Stomach smooth muscle (tissue), 2 donors: ENCODE results near the gene ALG5.

Experiments
- H3K27ac ChIP-seq: one replicate; pipeline ENCODE4 v1.7.0; 2013; ENCODE audit warnings: mild to moderate bottlenecking, low read length, inconsistent platforms
- H3K27me3 ChIP-seq, 2 donors: one replicate each; pipeline ENCODE4 v1.7.0; 2013; ENCODE audit warnings: low read length in 2 of 2; ENCODE audit not compliant: insufficient read depth in 2 of 2, control insufficient read depth in 1 of 2
- H3K36me3 ChIP-seq, 2 donors: one replicate each; pipeline ENCODE4 v1.7.0; 2013; ENCODE audit warnings: low read length in 2 of 2; ENCODE audit not compliant: control insufficient read depth in 2 of 2, insufficient read depth in 2 of 2
- H3K4me1 ChIP-seq: one replicate; pipeline ENCODE4 v1.7.0; 2013; ENCODE audit warnings: low read length; ENCODE audit not compliant: control insufficient read depth, insufficient read depth
- H3K4me3 ChIP-seq, 2 donors: one replicate each; pipeline ENCODE4 v1.7.0; 2013; ENCODE audit warnings: low read length in 2 of 2
- H3K9ac ChIP-seq, 2 donors: one replicate each; pipeline ENCODE4 v1.7.0; 2013; ENCODE audit warnings: low read length in 2 of 2, mild to moderate bottlenecking in 1 of 2
- H3K9me3 ChIP-seq, 2 donors: one replicate each; pipeline ENCODE4 v1.7.0; 2013; ENCODE audit warnings: low read length in 2 of 2; ENCODE audit not compliant: control insufficient read depth in 2 of 2
- donor health status: healthy.
- donor health status: Pancreatic carcinoma.

ALG5 gene

GRCh38 chr13:37014609-37015008, 15.5 kb upstream of the ALG5 start:
- Histone ChIP-seq H3K27ac (no peak overlapping the region), H3K36me3 (peaks cover 20 to 22% of the 10 kb centered on the region in 2 donors), H3K9ac (no peak overlapping the region), H3K4me3 (no peak overlapping the region), H3K27me3 (no peaks in the 10 kb centered on the region), H3K4me1 (no peaks in the 10 kb centered on the region), H3K9me3 (no peaks in the 10 kb centered on the region)

GRCh38 chr13:37011788-37012187, 12.6 kb upstream of the ALG5 start:
- Histone ChIP-seq H3K27ac (no peak overlapping the region), H3K36me3 (peaks cover 27 to 30% of the 10 kb centered on the region in 2 donors)

GRCh38 chr13:37011002-37011401, 11.9 kb upstream of the ALG5 start:
- H3K4me1 ChIP-seq: no peaks in the 10 kb centered on the region
- H3K27ac ChIP-seq: no peak overlapping the region
- H3K9me3 ChIP-seq: no peaks in the 10 kb centered on the region
- no peaks in the 10 kb centered on the region for H3K27me3 ChIP-seq
- H3K9ac ChIP-seq: no peak overlapping the region
- no peak overlapping the region for H3K4me3 ChIP-seq
- peaks cover 26 to 32% of the 10 kb centered on the region in 2 donors for H3K36me3 ChIP-seq

More at GRCh38 chr13:37011788-37012187, 12.6 kb upstream of the ALG5 start:
- Histone ChIP-seq H3K4me3 (no peak overlapping the region), H3K9me3 (no peaks in the 10 kb centered on the region), H3K9ac (no peak overlapping the region), H3K27me3 (no peaks in the 10 kb centered on the region), H3K4me1 (no peaks in the 10 kb centered on the region)

- Histone ChIP-seq H3K4me3 (no peak overlapping the region), H3K27me3 (no peaks in the 10 kb centered on the region), H3K9ac (no peak overlapping the region), H3K4me1 (no peaks in the 10 kb centered on the region), H3K9me3 (no peaks in the 10 kb centered on the region), H3K27ac (no peak overlapping the region), H3K36me3 (peaks cover 26 to 29% of the 10 kb centered on the region in 2 donors)
Measured at GRCh38 chr13:37010424-37010823, 11.3 kb upstream of the ALG5 start.

GRCh38 chr13:37009692-37010091, 10.6 kb upstream of the ALG5 start:
- no peaks in the 10 kb centered on the region for H3K9me3 ChIP-seq
- H3K27ac ChIP-seq: no peak overlapping the region
- H3K4me3 ChIP-seq: no peak overlapping the region
- no peaks in the 10 kb centered on the region for H3K27me3 ChIP-seq
- H3K36me3 ChIP-seq: peaks cover 31 to 36% of the 10 kb centered on the region in 2 donors
- H3K4me1 ChIP-seq: no peaks in the 10 kb centered on the region
- H3K9ac ChIP-seq: no peak overlapping the region

- Histone ChIP-seq H3K27ac (no peak overlapping the region), H3K9ac (peak overlapping the region in 1 of 2 donors; percentile 95), H3K4me3 (peak overlapping the region in 1 of 2 donors; percentile 99)
Measured at GRCh38 chr13:37001921-37002250, 2.7 kb upstream of the ALG5 start.

GRCh38 chr13:36998624-36999041, 507 bp downstream of the ALG5 start:
- Histone ChIP-seq H3K4me3 (peak overlapping the region; percentile 96 to 99), H3K9ac (peak overlapping the region; percentile 83 to 84), H3K27me3 (no peaks in the 10 kb centered on the region), H3K4me1 (peaks cover 9% of the 10 kb centered on the region), H3K27ac (peak overlapping the region; percentile 98), H3K36me3 (peaks cover 5 to 19% of the 10 kb centered on the region in 2 donors), H3K9me3 (no peaks in the 10 kb centered on the region)

More at GRCh38 chr13:37001921-37002250, 2.7 kb upstream of the ALG5 start:
- Histone ChIP-seq H3K27me3 (no peaks in the 10 kb centered on the region), H3K36me3 (peaks cover 10 to 23% of the 10 kb centered on the region in 2 donors), H3K4me1 (peaks cover 9% of the 10 kb centered on the region), H3K9me3 (no peaks in the 10 kb centered on the region)

- H3K27ac ChIP-seq: no peak overlapping the region
Measured at GRCh38 chr13:36997716-36998427, 1.3 kb downstream of the ALG5 start.

GRCh38 chr13:36992362-36992761, 6.8 kb downstream of the ALG5 start:
- Histone ChIP-seq H3K4me3 (no peak overlapping the region), H3K9ac (no peak overlapping the region), H3K36me3 (peaks cover 54 to 58% of the 10 kb centered on the region in 2 donors), H3K27ac (no peak overlapping the region), H3K4me1 (no peaks in the 10 kb centered on the region), H3K9me3 (no peaks in the 10 kb centered on the region), H3K27me3 (no peaks in the 10 kb centered on the region)

More at GRCh38 chr13:36997716-36998427, 1.3 kb downstream of the ALG5 start:
- Histone ChIP-seq H3K4me3 (peak overlapping the region; percentile 96 to 99), H3K9ac (peak overlapping the region; percentile 83 to 84), H3K27me3 (no peaks in the 10 kb centered on the region), H3K9me3 (no peaks in the 10 kb centered on the region), H3K4me1 (peaks cover 9% of the 10 kb centered on the region), H3K36me3 (peaks cover 11 to 21% of the 10 kb centered on the region in 2 donors)

- Histone ChIP-seq H3K9me3 (no peaks in the 10 kb centered on the region), H3K27me3 (no peaks in the 10 kb centered on the region), H3K36me3 (peaks cover 47 to 48% of the 10 kb centered on the region in 2 donors), H3K27ac (no peak overlapping the region), H3K4me1 (no peaks in the 10 kb centered on the region), H3K4me3 (no peak overlapping the region), H3K9ac (no peak overlapping the region)
Measured at GRCh38 chr13:36986462-36987240, 12.5 kb downstream of the ALG5 start.
